KMS-11 (cell line): ENCODE measurements around the gene AK5.

Experiments used
- H2AFZ ChIP-seq: fragments of 200-600 bp; sonication (generic); 2 replicates; pipeline ENCODE4 v1.6.1; 2016; ENCODE audit warnings: antibody characterized with exemption, mixed run types, low read depth
- H3K27ac ChIP-seq: fragments of 200-600 bp; sonication (generic); 2 replicates; pipeline ENCODE4 v1.6.1; 2016; ENCODE audit warnings: mild to moderate bottlenecking, mixed run types
- H3K27me3 ChIP-seq: fragments of 200-600 bp; sonication (generic); 2 replicates; pipeline ENCODE4 v1.6.1; 2017; ENCODE audit warnings: mild to moderate bottlenecking, low read depth, mixed run types, moderate library complexity; ENCODE audit not compliant: insufficient read depth
- H3K36me3 ChIP-seq: fragments of 200-600 bp; sonication (generic); 2 replicates; pipeline ENCODE4 v1.6.1; 2017; ENCODE audit warnings: mild to moderate bottlenecking, mixed run types; ENCODE audit not compliant: insufficient read depth
- H3K4me1 ChIP-seq: fragments of 200-600 bp; sonication (generic); 2 replicates; pipeline ENCODE4 v1.6.1; 2016; ENCODE audit warnings: mild to moderate bottlenecking, low read depth, mixed run types; ENCODE audit not compliant: poor library complexity, severe bottlenecking
- H3K4me2 ChIP-seq: fragments of 200-600 bp; sonication (generic); 2 replicates; pipeline ENCODE4 v1.7.0; 2016; ENCODE audit warnings: mild to moderate bottlenecking, mixed run types
- H3K4me3 ChIP-seq: fragments of 200-600 bp; sonication (generic); IDR thresholded peaks from 2 replicates; pipeline ENCODE4 v1.6.1; 2017; ENCODE audit warnings: low read depth, low read length, mixed read lengths; ENCODE audit not compliant: insufficient read depth
- H3K79me2 ChIP-seq: fragments of 200-600 bp; sonication (generic); 2 replicates; pipeline ENCODE4 v1.6.1; 2016; ENCODE audit warnings: low read depth, mixed run types; ENCODE audit not compliant: insufficient read depth
- H3K9ac ChIP-seq: fragments of 200-600 bp; sonication (generic); 2 replicates; pipeline ENCODE4 v1.6.1; 2016; ENCODE audit warnings: mild to moderate bottlenecking, mixed run types
- H4K20me1 ChIP-seq: fragments of 200-600 bp; sonication (generic); 2 replicates; pipeline ENCODE4 v1.6.1; 2016; ENCODE audit warnings: mild to moderate bottlenecking, mixed run types; ENCODE audit not compliant: insufficient read depth
- CTCF ChIP-seq: fragments of 200-600 bp; sonication (generic); conservative IDR thresholded peaks from 2 replicates; pipeline ENCODE4 v1.6.1; 2017; ENCODE audit warnings: low read depth, mild to moderate bottlenecking, antibody characterized with exemption, low read length, moderate library complexity, mixed read lengths

The AK5 gene

GRCh38 chr1:77378723-77379535, 97.1 kb downstream of the AK5 start:
- H3K36me3 ChIP-seq: no peaks in the 10 kb centered on the region
- no peak overlapping the region for H2AFZ ChIP-seq
- no peaks in the 10 kb centered on the region for H3K4me1 ChIP-seq
- H3K27me3 ChIP-seq: no peaks in the 10 kb centered on the region
- no peak overlapping the region for H3K27ac ChIP-seq
- no peak overlapping the region for H3K9ac ChIP-seq
- H3K4me2 ChIP-seq: no peak overlapping the region
- no peaks in the 10 kb centered on the region for H3K79me2 ChIP-seq
- no peaks in the 10 kb centered on the region for H4K20me1 ChIP-seq
- H3K4me3 ChIP-seq: no peak overlapping the region
- TF ChIP-seq CTCF: no peak

GRCh38 chr1:77382366-77382765, 100.5 kb downstream of the AK5 start:
- TF ChIP-seq CTCF: no peak
- Histone ChIP-seq H3K4me3 (no peak overlapping the region), H3K27me3 (no peaks in the 10 kb centered on the region), H3K79me2 (no peaks in the 10 kb centered on the region), H3K4me2 (no peak overlapping the region), H4K20me1 (no peaks in the 10 kb centered on the region), H2AFZ (no peak overlapping the region), H3K36me3 (no peaks in the 10 kb centered on the region), H3K27ac (no peak overlapping the region), H3K4me1 (no peaks in the 10 kb centered on the region), H3K9ac (no peak overlapping the region)

- Histone ChIP-seq H3K27ac (no peak overlapping the region), H3K4me1 (no peaks in the 10 kb centered on the region), H2AFZ (no peak overlapping the region), H3K27me3 (no peaks in the 10 kb centered on the region), H4K20me1 (no peaks in the 10 kb centered on the region), H3K36me3 (no peaks in the 10 kb centered on the region), H3K9ac (no peak overlapping the region), H3K4me2 (no peak overlapping the region), H3K79me2 (no peaks in the 10 kb centered on the region), H3K4me3 (no peak overlapping the region)
- no peak for TF ChIP-seq CTCF
Measured at GRCh38 chr1:77383236-77383635, 101.4 kb downstream of the AK5 start.

GRCh38 chr1:77385551-77385950, 103.7 kb downstream of the AK5 start:
- no peak overlapping the region for H2AFZ ChIP-seq

More at GRCh38 chr1:77385551-77385950, 103.7 kb downstream of the AK5 start:
- H3K27me3 ChIP-seq: no peaks in the 10 kb centered on the region
- TF ChIP-seq CTCF: no peak
- no peak overlapping the region for H3K4me3 ChIP-seq
- H4K20me1 ChIP-seq: no peaks in the 10 kb centered on the region
- H3K4me1 ChIP-seq: no peaks in the 10 kb centered on the region
- H3K79me2 ChIP-seq: no peaks in the 10 kb centered on the region
- no peak overlapping the region for H3K4me2 ChIP-seq
- no peak overlapping the region for H3K9ac ChIP-seq
- no peak overlapping the region for H3K27ac ChIP-seq
- no peaks in the 10 kb centered on the region for H3K36me3 ChIP-seq
